Measurements from ENCODE around the gene TMEM54. TPM values are rescaled to one million over a fixed set of nuclear protein-coding genes. Genes with fewer than 3 reads are reported as not detected.

Gene TMEM54
- total RNA-seq, 1 donor from 2014 or later, result 8.0 TPM

GRCh38 chr1:32928285-32928684, 27.1 kb upstream of the TMEM54 start:
- no peak overlapping the region for H2AFZ ChIP-seq (ENCODE audit: low read depth, low read length)
- DNase-seq (ENCODE audit: low read depth), result no peak
- H3K9me3 ChIP-seq (ENCODE audit: insufficient read depth, low read depth, low read length), result no peaks in the 10 kb centered on the region
- H3K79me2 ChIP-seq (ENCODE audit: insufficient read depth, low read length), result no peaks in the 10 kb centered on the region
- no peak overlapping the region for H3K4me2 ChIP-seq (ENCODE audit: low read length)
- Mint-ChIP-seq H3K27ac (ENCODE audit: unreplicated experiment) (no peak overlapping the region), H3K4me3 (ENCODE audit: unreplicated experiment) (no peak overlapping the region), H3K27me3 (ENCODE audit: low read depth, unreplicated experiment) (peaks cover 30% of the 10 kb centered on the region), H3K9me3 (ENCODE audit: unreplicated experiment) (peaks cover 3% of the 10 kb centered on the region), H3K4me1 (ENCODE audit: low read depth, unreplicated experiment) (peaks cover 14% of the 10 kb centered on the region), H3K36me3 (ENCODE audit: low read depth, unreplicated experiment) (no peaks in the 10 kb centered on the region)
- H3K4me1 ChIP-seq (ENCODE audit: insufficient read depth, low read length), result peaks cover 4% of the 10 kb centered on the region
- no peak overlapping the region for H3K4me3 ChIP-seq (ENCODE audit: insufficient read depth, low read depth, low read length)
- H3K9ac ChIP-seq (ENCODE audit: low read length), result no peak overlapping the region
- no peak for TF ChIP-seq EZH2 (IDR thresholded peaks at IDR 0.05; ENCODE audit: insufficient read depth, low read length)
- TF ChIP-seq CTCF (IDR thresholded peaks at IDR 0.05; ENCODE audit: insufficient read depth, low read depth, low read length), result no peak
- peaks cover 2% of the 10 kb centered on the region for H3K27me3 ChIP-seq (ENCODE audit: insufficient read depth, low read length)
- H3K27ac ChIP-seq (ENCODE audit: low read depth, low read length), result no peak overlapping the region
- no peaks in the 10 kb centered on the region for H3K36me3 ChIP-seq (ENCODE audit: insufficient read depth, low read length)
- H4K20me1 ChIP-seq (ENCODE audit: insufficient read depth, low read length), result no peaks in the 10 kb centered on the region
- FAIRE-seq, result no peak

GRCh38 chr1:32927441-32927840, 26.3 kb upstream of the TMEM54 start:
- H3K27me3 ChIP-seq (ENCODE audit: insufficient read depth, low read length), result peaks cover 2% of the 10 kb centered on the region
- no peak overlapping the region for H3K9ac ChIP-seq (ENCODE audit: low read length)
- FAIRE-seq (no peak), DNase-seq (ENCODE audit: low read depth) (no peak)
- H3K4me2 ChIP-seq (ENCODE audit: low read length), result no peak overlapping the region
- no peaks in the 10 kb centered on the region for H3K36me3 Mint-ChIP-seq (ENCODE audit: low read depth, unreplicated experiment)
- peaks cover 30% of the 10 kb centered on the region for H3K27me3 Mint-ChIP-seq (ENCODE audit: low read depth, unreplicated experiment)
- H3K79me2 ChIP-seq (ENCODE audit: insufficient read depth, low read length), result no peaks in the 10 kb centered on the region
- TF ChIP-seq EZH2 (IDR thresholded peaks at IDR 0.05; ENCODE audit: insufficient read depth, low read length) (no peak), CTCF (IDR thresholded peaks at IDR 0.05; ENCODE audit: insufficient read depth, low read depth, low read length) (no peak)
- H3K27ac Mint-ChIP-seq (ENCODE audit: unreplicated experiment), result no peak overlapping the region
- H3K4me3 ChIP-seq (ENCODE audit: insufficient read depth, low read depth, low read length), result no peak overlapping the region
- H4K20me1 ChIP-seq (ENCODE audit: insufficient read depth, low read length), result no peaks in the 10 kb centered on the region
- no peak overlapping the region for H3K4me3 Mint-ChIP-seq (ENCODE audit: unreplicated experiment)
- peaks cover 14% of the 10 kb centered on the region for H3K4me1 Mint-ChIP-seq (ENCODE audit: low read depth, unreplicated experiment)
- no peaks in the 10 kb centered on the region for H3K9me3 ChIP-seq (ENCODE audit: insufficient read depth, low read depth, low read length)
- no peak overlapping the region for H2AFZ ChIP-seq (ENCODE audit: low read depth, low read length)
- no peaks in the 10 kb centered on the region for H3K36me3 ChIP-seq (ENCODE audit: insufficient read depth, low read length)
- H3K9me3 Mint-ChIP-seq (ENCODE audit: unreplicated experiment), result peaks cover 3% of the 10 kb centered on the region
- H3K27ac ChIP-seq (ENCODE audit: low read depth, low read length), result no peak overlapping the region
- H3K4me1 ChIP-seq (ENCODE audit: insufficient read depth, low read length), result peaks cover 4% of the 10 kb centered on the region

DNA sequence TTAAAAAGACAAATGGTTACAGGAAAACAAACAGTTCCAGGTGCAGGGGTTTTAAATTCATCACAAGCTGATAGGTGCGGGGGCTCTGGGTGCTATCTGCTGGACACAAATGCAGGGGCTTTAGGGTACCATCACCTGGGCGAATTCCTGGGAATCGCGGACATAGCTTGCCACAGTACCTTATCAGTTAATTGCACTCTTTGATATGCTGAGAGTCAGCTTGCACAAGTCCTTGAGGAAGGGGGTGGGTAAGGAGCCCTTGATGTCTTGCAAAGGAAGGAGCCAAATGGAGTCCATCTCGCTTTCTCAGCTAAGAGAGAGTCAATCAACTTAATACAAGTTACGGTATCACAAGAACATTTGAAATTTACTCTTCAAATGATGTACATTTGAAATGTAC, 25.4 kb upstream of the TMEM54 start:
- Histone ChIP-seq H3K79me2 (ENCODE audit: insufficient read depth, low read length) (no peaks in the 10 kb centered on the region), H2AFZ (ENCODE audit: low read depth, low read length) (no peak overlapping the region), H4K20me1 (ENCODE audit: insufficient read depth, low read length) (no peaks in the 10 kb centered on the region), H3K9me3 (ENCODE audit: insufficient read depth, low read depth, low read length) (no peaks in the 10 kb centered on the region), H3K27me3 (ENCODE audit: insufficient read depth, low read length) (peaks cover 2% of the 10 kb centered on the region), H3K4me2 (ENCODE audit: low read length) (no peak overlapping the region), H3K9ac (ENCODE audit: low read length) (no peak overlapping the region), H3K4me1 (ENCODE audit: insufficient read depth, low read length) (peaks cover 4% of the 10 kb centered on the region), H3K36me3 (ENCODE audit: insufficient read depth, low read length) (no peaks in the 10 kb centered on the region), H3K27ac (ENCODE audit: low read depth, low read length) (no peak overlapping the region), H3K4me3 (ENCODE audit: insufficient read depth, low read depth, low read length) (no peak overlapping the region)
- H3K9me3 Mint-ChIP-seq (ENCODE audit: unreplicated experiment), result peaks cover 3% of the 10 kb centered on the region
- peaks cover 30% of the 10 kb centered on the region for H3K27me3 Mint-ChIP-seq (ENCODE audit: low read depth, unreplicated experiment)
- FAIRE-seq (no peak), DNase-seq (ENCODE audit: low read depth) (no peak)
- no peaks in the 10 kb centered on the region for H3K36me3 Mint-ChIP-seq (ENCODE audit: low read depth, unreplicated experiment)
- H3K27ac Mint-ChIP-seq (ENCODE audit: unreplicated experiment), result no peak overlapping the region
- peaks cover 14% of the 10 kb centered on the region for H3K4me1 Mint-ChIP-seq (ENCODE audit: low read depth, unreplicated experiment)
- no peak overlapping the region for H3K4me3 Mint-ChIP-seq (ENCODE audit: unreplicated experiment)
- TF ChIP-seq CTCF (IDR thresholded peaks at IDR 0.05; ENCODE audit: insufficient read depth, low read depth, low read length), result no peak
